DMS53 (cell line): ENCODE data around the gene PHETA1.
"Not testable (repeated sequence)": the region's sequence is repeated elsewhere in the genome, so short reads cannot be mapped to it uniquely, and the experiment has no call there.

Experiments
- DNase-seq: peaks from one replicate; lab custom pipeline; 2025; lab: John Stamatoyannopoulos, UW

The PHETA1 gene

DNA sequence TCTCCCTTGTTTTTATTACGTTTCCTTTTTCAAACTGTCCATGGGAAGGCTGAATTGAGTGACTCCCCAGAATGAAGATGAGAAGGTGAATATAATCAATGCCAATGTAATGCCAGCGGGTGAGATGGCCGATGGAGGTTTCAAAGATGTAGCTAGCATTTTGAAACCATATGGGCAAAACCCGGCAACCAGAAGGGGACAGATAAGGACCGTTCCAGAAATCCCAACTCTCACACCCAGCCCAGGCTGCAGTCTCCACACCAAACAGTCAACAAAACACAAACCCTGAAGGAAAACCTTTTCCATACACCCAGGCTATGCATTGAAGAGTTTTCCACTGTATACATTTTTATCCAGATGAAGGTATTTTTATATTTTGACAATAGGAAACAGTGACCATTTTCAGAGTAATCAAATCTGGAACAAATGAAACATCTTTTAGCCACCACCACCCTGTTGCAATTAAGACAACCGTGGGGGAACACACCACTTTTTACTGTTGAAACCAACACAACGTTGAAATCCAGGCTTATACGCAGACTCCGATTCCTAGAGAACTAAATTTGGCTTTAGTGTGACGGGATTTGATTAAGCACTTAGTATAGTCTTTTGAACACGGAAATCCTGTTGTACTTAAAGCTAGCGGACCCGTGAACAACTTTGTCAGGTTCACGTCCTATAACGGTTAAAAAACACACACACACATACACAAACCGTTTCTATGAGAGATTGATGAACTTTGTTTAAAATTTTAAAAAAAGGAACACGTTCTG, 19.0 kb downstream of the PHETA1 start:
- DNase-seq = no peak

DNA sequence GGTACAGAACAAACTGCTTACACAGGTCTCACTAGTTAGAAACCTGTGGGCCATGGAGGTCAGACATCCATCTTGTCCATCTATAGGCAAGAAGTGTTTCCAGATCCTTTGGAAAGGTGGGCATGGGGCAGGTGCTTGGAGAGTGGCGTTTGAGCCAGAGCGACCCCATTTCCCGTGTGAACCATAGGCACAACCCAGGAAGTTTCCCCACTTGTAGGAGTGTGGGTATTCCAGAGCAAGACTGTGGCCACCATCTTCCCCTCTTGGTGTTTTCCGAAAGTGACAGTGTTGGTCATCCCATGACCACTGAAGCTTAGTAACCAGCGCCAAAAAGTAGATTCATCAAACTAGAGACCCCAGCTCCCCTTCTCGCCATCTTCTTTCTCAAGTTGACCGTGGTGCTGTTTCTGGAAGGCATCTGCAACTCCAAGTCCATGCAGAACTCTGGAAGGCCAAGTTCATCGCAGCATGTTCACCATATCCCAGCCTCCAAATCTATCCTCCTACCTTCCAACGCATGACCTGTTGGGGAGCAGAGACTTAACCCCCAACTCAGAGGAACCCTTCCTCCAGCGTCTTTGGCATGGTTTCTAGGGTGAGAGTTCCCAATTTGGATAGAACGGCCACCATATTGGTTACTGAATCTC, 19.7 kb downstream of the PHETA1 start:
- DNase-seq = no peak

DNA sequence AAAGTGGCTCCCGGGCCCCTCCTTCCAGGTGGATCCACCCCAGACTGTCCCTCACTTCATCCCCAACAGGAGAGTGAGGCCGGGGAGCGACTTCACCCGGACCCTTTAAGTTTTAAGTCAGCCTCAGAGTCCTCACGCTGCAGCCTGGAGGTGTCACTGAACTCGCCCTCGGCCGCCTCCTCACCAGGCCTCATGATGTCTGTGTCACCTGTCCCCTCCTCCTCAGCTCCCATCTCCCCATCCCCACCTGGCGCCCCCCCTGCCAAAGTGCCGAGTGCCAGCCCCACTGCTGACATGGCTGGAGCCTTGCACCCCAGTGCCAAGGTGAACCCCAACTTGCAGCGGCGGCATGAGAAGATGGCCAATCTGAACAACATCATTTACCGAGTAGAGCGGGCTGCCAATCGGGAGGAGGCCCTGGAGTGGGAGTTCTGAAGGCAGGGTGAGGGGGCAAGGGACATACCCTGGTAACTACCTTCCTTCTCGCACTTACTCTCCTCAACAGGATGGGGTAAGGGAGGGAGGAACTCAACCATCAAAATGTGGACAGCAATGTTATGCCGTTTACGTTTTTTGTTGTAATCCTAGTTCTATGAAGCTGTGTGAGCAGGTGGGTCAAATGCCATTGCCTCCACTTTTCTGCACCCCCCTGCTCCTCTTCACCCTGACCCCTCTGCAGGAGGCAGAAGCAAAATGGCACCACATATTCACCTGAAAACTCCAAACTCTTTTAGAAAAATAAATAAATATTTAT, 20.8 kb downstream of the PHETA1 start:
- DNase-seq = no peak

DNA sequence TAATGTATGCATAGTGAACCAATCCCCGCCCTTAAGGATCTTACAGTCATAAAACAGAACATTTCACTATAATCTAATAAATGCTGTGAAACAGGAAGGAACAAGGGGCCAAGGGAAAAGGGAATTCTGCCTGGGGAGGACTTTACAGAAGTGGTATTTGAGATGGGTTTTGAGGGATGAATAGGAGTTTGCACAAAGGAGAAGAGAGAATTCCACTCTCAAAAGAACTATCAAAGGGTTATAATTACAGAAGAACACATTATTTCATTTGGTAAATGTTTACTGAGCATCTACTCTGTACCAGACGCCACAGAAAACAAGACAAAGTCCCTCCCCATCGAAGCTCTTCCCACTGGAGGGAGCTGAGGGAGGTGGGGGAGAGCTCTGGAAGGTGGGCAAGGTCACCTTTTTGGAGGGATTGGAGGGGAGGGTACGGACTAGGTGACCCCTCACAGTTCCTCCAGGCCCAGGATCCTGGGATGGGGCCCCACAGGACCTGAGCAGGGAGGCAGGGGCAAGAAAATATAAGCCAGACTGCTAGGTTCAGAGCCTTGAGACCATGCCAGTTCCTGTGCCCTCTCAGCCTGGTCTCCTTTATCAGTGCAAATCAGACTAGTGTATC, 24.5 kb downstream of the PHETA1 start:
- no peak for DNase-seq

DNA sequence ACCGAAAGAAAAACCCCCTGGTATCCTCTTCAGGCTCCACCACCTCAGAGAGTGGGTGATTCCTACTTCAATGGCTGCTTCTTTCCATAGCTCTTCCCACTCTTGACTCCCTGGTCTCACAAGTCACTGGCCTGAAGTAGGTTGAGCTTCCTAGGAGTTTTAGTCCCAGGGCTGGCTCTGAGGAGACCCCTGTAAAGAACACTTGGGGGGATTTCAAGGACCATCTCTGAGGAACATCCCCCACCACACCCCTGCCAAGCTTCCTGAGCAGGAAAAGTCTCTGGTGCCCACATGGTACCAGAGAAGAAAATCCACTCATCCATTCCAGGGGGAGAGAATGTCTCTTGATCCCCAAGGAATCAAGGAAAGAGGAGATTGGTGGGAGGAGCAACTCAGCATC, 25.7 kb downstream of the PHETA1 start:
- no peak for DNase-seq

DNA sequence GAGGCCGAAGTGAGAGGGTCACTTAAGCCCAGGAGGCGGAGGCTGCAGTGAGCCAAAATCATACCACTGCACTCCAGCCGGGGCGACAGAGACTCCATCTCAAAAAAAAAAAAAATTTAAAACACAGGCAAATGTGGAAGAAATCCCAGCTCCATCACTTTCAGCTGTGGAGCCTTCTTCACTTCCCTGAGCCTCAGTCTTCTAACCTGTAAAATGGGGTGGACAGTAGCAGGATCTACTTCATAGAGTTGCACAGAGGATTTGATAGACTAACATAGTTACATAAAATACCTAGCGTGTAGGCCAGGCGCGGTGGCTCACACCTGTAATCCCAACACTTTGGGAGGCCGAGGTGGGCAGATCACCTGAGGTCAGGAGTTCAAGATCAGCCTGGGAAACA, 26.5 kb downstream of the PHETA1 start:
- no peak for DNase-seq

DNA sequence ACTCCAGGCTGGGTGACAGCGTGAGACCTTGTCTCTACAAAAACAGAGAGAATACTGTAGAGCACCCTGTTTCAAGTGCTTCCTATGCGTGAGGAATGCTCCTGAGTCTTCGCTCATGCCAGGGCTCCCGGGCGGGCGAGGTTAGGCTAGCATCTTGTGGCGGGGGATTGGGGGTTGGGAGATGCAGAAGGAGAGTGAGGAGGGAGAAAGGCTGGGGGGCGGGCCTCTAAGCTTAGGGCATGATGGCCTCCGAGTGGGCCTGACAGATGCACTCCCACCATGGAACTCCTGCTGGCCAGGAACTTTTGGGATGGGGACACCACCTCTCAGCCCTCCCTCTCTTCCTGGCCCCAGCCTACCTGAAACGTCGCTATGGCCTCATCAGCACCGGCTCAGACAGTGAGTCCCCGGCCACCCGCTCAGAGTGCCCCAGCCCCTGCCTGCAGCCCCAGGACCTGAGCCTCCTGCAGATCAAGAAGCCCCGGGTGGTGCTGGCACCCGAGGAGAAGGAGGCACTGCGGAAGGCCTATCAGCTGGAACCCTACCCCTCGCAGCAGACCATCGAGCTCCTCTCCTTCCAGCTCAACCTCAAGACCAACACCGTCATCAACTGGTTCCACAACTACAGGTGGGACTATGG, 27.3 kb downstream of the PHETA1 start:
- no peak for DNase-seq

DNA sequence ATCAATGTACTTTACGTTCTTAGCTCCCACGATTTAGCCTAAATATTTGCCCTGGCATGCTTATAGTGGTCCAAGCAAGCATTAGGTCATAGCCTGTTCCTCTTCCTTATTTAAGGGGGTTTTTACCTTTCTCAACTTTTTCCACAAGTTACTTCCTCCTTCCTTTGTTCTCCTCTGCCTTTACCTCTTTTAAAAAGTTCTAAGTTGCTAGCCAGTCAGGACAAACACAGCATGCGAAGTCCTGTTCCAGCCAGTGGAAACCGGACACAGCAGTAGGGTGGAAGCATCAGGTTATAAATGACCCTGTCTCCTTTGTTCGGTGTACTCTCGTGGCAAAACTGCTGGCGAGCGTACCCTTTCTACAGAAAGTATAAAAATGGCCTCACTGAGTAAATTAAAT, 28.2 kb downstream of the PHETA1 start:
- DNase-seq = not testable (repeated sequence)

DNA sequence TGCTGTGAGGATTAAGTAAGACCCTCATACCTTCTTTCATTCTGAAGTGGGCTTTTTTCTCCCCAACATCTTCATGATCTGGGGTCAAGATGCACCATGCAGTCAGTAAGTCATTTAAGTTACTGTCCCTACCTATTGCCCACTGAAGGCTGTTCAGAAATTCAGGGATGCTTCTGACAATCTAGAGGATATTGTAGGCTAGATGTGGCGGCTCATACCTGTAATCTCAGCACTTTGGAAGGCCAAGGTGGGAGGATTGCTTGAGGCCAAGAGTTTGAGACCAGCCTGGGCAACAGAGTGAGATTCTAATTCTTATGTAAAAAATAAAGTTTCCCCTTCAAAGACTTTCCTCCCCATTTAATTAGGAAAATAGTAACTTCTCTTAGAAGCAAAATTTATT, 28.7 kb downstream of the PHETA1 start:
- DNase-seq = no peak

DNA sequence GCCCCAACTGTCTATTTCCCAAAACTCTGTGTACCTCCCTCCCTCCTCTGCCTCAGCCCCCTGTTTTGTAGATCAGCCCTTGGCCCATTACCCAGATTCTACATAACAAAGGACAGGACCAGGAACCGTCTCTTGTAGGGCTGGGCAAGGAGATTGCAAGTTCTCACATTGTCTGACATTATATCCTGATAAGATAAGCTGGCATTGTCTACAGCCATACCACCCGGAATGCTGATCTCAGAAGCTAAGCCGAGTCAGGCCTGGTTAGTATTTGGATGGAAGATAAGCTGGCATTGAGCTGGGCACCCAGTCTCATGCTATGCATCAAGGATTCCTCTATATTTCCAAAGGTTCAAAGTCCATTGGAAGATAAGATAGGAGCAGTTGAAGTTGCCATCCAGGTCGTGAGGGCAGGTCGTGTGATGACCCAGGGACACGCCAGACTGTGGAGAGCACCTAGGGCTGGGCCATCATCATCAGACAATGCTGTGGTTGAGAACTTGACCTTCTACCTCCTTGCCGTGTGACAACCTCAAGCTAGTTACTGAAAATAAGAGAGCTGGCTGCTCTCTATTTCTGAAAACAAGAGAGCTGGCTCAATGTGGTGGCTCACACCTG, 29.5 kb downstream of the PHETA1 start:
- DNase-seq = no peak

DNA sequence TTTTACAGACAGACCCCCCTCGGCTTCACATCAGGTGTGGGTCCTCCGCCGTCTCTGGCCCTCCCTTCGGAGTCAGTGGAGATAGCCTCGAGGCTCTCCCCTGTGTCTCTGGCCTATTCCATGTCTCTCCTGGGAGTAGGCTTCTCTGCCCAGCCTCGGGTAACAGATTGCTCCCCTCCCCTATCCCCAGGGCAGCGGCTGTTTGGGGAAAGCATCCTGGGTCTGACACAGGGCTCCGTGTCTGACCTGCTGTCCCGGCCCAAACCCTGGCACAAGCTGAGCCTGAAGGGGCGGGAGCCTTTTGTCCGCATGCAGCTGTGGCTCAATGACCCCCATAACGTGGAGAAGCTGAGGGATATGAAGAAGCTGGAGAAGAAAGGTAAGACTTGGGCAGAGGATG, 30.8 kb downstream of the PHETA1 start:
- DNase-seq = no peak

DNA sequence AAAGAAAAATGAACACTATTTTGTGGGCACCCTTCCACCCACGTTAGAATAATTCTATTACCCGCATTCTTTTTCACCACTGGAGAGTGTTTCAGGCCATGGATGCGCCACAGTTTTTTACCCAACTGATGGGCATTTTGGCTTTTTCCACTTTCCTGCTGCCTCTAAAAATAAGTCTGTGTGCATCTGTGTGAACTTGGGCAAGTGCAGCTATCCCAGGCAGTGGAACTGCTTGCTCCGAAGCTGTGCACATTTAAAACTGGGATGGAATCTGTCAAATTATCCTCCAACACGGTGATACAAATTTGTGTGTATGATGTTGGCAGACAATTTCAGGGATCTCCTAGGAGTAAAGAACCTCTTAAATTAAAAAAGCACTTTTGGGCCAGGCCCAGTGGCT, 31.5 kb downstream of the PHETA1 start:
- DNase-seq = no peak

DNA sequence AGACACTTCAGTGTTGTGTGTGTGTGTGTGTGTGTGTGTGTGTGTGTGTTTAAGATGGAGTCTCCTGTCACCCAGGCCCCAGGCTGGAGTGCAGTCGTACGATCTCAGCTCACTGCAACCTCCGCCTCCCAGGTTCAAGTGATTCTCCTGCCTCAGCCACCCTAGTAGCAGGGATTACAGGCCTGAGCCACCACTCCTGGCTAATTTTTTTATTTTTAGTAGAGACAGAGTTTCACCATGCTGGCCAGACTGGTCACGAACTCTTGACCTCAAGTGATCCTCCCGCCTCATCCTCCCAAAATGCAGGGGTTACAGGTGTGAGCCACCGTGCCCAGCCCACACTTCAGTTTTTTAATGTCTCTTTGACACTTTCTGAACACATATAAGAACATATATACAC, 32.5 kb downstream of the PHETA1 start:
- not testable (repeated sequence) for DNase-seq

DNA sequence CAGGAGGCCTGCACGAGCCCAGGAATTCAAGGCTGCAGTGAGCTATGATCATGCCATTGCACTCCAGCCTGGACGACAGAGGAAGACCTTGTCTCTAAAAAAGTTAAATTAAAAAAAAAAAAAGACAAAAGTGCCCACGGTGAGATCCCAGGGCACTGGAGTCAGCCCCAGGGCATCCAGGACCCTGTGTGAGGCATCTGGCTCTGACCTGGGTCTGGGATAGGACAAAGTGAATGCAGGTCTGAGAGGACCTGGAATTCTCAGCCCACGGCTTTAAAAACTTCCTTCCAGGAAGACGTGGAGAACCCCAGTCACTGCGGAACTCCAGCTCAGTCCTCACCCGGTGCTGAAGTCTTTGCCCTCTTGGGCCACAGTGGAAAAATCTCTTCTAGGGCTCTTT, 33.1 kb downstream of the PHETA1 start:
- no peak for DNase-seq

DNA sequence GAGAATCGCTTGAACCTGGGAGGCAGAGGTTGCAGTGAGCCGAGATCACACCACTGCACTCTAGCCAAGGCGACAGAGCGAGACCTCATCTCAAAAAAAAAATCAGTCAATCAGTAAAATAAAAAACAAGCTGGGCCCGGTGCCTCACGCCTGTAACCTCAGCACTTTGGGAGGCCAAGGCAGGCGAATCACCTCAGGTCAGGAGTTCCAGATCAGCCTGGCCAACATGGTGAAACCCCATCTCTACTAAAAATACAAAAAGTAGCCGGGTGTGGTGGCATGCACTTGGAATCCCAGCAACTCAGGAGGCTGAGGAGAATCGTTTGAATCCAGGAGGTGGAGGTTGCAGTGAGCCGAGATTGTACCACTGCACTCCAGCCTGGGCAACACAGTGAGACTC, 33.6 kb downstream of the PHETA1 start:
- not testable (repeated sequence) for DNase-seq

DNA sequence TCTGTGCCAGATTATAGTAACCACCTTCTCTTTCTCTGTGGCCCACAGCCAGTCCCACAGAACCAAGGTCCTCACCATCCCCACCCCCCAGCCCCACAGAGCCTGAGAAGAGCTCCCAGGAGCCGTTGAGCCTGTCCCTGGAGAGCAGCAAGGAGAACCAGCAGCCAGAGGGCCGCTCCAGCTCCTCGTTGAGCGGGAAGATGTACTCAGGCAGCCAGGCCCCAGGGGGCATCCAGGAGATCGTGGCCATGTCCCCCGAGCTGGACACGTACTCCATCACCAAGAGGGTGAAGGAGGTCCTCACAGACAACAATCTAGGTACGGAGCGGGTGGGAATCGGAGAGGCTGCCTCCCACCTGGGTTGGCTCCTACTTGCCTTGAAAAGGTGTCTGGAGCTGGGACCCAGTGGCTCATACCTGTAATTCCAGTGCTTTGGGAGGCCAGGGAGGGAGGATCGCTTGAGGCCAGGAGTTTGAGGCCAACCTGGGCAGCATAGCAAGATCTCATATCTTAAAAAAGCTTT, 34.4 kb downstream of the PHETA1 start:
- DNase-seq = no peak

DNA sequence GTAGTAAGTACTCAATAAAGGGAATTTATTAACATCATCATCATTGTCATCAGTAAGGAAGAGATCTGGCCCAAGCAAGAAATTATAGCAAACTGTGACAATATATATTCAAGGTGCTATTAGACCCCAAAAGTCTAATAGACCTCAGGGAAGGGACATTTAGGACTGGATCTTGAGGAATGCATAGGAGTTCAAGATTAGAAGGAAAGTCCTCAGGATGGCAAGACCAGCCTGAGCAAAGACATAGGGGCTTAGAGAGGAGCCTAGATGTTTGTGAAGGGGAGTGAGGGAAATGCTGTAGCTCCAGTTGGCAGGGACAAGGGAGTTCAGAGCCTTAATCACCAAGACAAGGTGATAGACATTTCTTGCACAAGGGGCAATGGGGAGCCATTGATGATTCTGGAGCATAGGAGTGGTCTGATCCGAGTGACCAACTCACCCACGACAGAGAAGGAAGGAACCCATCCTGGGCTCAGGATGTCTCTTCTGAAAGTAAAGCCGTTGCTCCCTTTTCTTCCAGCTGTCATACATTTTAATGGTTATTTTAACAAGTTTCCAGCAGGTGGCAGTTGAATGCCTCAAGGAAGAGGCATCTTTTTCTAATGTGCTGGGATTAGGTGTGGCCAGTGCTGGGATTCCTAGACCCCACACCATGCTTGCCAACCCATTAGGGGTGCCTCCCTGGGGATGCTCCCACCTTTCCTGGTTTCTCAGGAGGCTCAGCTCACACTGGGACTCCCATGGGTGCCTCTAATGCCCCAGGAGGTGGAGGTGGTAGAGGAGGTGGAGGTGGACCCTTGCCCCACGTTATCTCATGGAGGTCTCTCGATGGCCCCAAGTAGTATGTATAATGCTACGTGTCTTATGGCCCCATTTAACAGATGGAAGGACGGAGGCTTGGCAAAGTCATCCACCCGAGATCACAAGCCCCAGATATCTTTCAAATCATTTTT, 37.8 kb downstream of the PHETA1 start:
- peak; percentile 72 for DNase-seq

DNA sequence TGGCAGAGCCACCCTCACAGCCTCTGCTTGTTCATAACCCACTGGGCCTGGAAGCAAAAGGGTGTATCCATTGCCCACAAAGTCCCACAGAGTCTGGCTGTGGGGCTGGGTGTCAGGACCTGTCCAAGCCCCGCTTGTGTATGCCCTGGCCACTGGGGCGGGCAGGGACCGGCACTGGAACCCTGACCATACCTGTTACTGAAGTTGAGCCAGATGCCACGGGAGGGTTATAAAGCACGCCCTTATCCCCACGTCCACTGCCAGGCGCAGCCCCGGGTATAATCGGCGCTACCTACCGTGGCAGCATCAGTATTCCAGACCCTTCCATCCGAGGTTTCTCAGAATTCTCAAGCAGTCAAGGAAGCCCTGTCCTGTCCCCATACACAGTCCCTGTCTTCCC, 40.8 kb downstream of the PHETA1 start:
- no peak for DNase-seq

DNA sequence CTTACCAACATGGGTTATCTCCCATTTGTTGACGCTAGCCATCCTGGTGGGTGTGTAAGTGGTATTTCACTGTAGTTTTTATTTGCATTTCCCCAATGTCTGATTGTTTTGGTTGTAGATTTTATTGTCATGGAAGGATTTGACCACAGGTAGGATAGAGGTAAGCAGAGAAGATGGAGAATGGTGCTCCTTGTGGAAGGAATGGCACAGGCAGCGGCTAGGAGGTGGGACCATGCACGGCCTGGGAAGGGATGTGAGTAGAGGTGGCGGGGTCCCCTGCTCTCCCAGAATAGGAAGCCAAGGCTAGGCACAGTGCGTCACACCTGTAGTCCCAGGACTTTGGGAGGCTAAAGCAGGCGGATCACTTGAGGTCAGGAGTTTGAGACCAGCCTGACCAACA, 41.4 kb downstream of the PHETA1 start:
- no peak for DNase-seq
